Sigmoid colon (tissue), 4 donors: ENCODE results near the gene PPDPF.

Experiments used
- CTCF ChIP-seq, 4 experiments: fragments of 450-650 bp in 3 of 4; fragments of 200-600 bp in 1 of 4; IDR thresholded peaks; one replicate each; pipeline ENCODE4 v1.5.1; 2016 to 2019; ENCODE audit warnings: antibody characterized with exemption in 4 of 4, mild to moderate bottlenecking in 3 of 4, moderate library complexity in 2 of 4
- EP300 ChIP-seq, 4 donors: sonication (generic); formaldehyde crosslinking; IDR thresholded peaks; one replicate each; pipeline ENCODE4 v1.6.1; 2017; ENCODE audit warnings: antibody characterized with exemption in 4 of 4
- POLR2AphosphoS5 ChIP-seq, 4 donors: sonication (generic); formaldehyde crosslinking; IDR thresholded peaks; one replicate each; pipeline ENCODE4 v1.6.1; 2017; ENCODE audit warnings: antibody characterized with exemption in 4 of 4

- TF ChIP-seq POLR2AphosphoS5 (IDR thresholded peaks at IDR 0.05) (no peak), EP300 (IDR thresholded peaks at IDR 0.05) (no peak), CTCF (IDR thresholded peaks at IDR 0.05) (no peak)
Measured at GRCh38 chr20:63508072-63508768, 12.3 kb upstream of the PPDPF start.
